CD4-positive, alpha-beta T cell (primary cell): ENCODE results near the gene NFE2L2. TPM values are rescaled to one million over a fixed set of nuclear protein-coding genes. Genes with fewer than 3 reads are reported as not detected.
A peak's percentile ranks its signal among the peaks of the same experiment; 100 is the strongest.

Experiments used
- ATAC-seq: fragments of 200-7000 bp; cut with Tn5 transposase; one replicate; pipeline ENCODE4 v1.10.0; 2022; ENCODE audit warnings: mild to moderate bottlenecking; ENCODE audit not compliant: poor library complexity
- CTCF ChIA-PET: fragments of 350-600 bp; sonication (Branson Sonifier 250); formaldehyde crosslinking; loops from one replicate; lab custom pipeline; 2021; ENCODE audit warnings: antibody characterized with exemption, inconsistent platforms; lab: Charles Lee
- POLR2A ChIA-PET: fragments of 350-600 bp; sonication (Branson Sonifier 250); formaldehyde crosslinking; loops from one replicate; lab custom pipeline; 2021; ENCODE audit warnings: antibody characterized with exemption, inconsistent platforms; lab: Charles Lee
- DNase-seq, 14 experiments: peaks; one replicate each; pipeline ENCODE4 v3.0.0-alpha.2; 2013 to 2020; ENCODE audit warnings: mixed read lengths in 2 of 14
- H3K27ac ChIP-seq, 2 donors: one replicate each; pipeline versions ENCODE4 v1.5.1 to v1.7.0; 2013; ENCODE audit warnings: low read length in 2 of 2, low read depth in 1 of 2, mild to moderate bottlenecking in 1 of 2
- H3K27me3 ChIP-seq, 2 experiments: 1 replicate in 1 of 2; 2 replicates in 1 of 2; pipeline versions ENCODE4 v1.6.1 to v1.7.0; 2013; ENCODE audit warnings: low read length in 2 of 2, control low read depth in 1 of 2, mild to moderate bottlenecking in 1 of 2, moderate library complexity in 1 of 2; ENCODE audit not compliant: insufficient read depth in 2 of 2, control insufficient read depth in 1 of 2
- H3K36me3 ChIP-seq: one replicate; pipeline ENCODE4 v1.6.1; 2013; ENCODE audit warnings: low read length, control low read depth; ENCODE audit not compliant: insufficient read depth
- H3K4me1 ChIP-seq: one replicate; pipeline ENCODE4 v1.6.1; 2013; ENCODE audit warnings: low read length, control low read depth; ENCODE audit not compliant: insufficient read depth
- H3K4me3 ChIP-seq: one replicate; pipeline ENCODE4 v1.5.1; 2013; ENCODE audit warnings: mild to moderate bottlenecking, low read length, moderate library complexity
- H3K9me3 ChIP-seq, 2 experiments: 1 replicate in 1 of 2; 2 replicates in 1 of 2; pipeline versions ENCODE4 v1.6.1 to v1.7.0; 2013; ENCODE audit warnings: low read length in 2 of 2, mild to moderate bottlenecking in 2 of 2, control low read depth in 1 of 2, moderate library complexity in 1 of 2; ENCODE audit not compliant: control insufficient read depth in 1 of 2, insufficient read depth in 1 of 2
- H3K27ac Mint-ChIP-seq: one replicate; pipeline ENCODE4 v1.8.0; 2020; ENCODE audit warnings: mixed read lengths
- H3K27me3 Mint-ChIP-seq: one replicate; pipeline ENCODE4 v1.8.0; 2021; ENCODE audit warnings: mixed read lengths
- H3K36me3 Mint-ChIP-seq: one replicate; pipeline ENCODE4 v1.8.0; 2021; ENCODE audit warnings: low read depth, mixed read lengths
- H3K4me1 Mint-ChIP-seq: one replicate; pipeline ENCODE4 v1.8.0; 2021; ENCODE audit warnings: low read depth, mixed read lengths
- H3K4me3 Mint-ChIP-seq: one replicate; pipeline ENCODE4 v1.8.0; 2020; ENCODE audit warnings: mild to moderate bottlenecking, mixed read lengths
- H3K9me3 Mint-ChIP-seq: one replicate; pipeline ENCODE4 v1.8.0; 2020; ENCODE audit warnings: mixed read lengths
- CTCF ChIP-seq: fragments of 200-600 bp; IDR thresholded peaks from one replicate; pipeline ENCODE4 v1.8.0; 2022; ENCODE audit warnings: antibody characterized with exemption, mild to moderate bottlenecking
- intact Hi-C, 2 experiments: fragments of 100-400 bp; cut with DNase I in 1 of 2; cut with micrococcal nuclease in 1 of 2; formaldehyde crosslinking; loops; one replicate each; pipeline versions ENCODE4 v1.15.1 to v1.9.0; 2023 to 2025; cut with DNase I, micrococcal nuclease
- total RNA-seq, 174 experiments: library from RNA in 2 of 174; stranded (reverse) in 2 of 174; gene quantifications; one replicate each; pipeline ENCODE4 v1.2.3 and lab custom pipeline; 2021 to 2026

The NFE2L2 gene
- total RNA-seq, 2 experiments from 2014 or later, result 53.3 to 57.8 TPM

- Histone ChIP-seq H3K9me3 (no peaks in the 10 kb centered on the region), H3K36me3 (peaks cover 37% of the 10 kb centered on the region), H3K4me3 (peak overlapping the region; percentile 86), H3K27me3 (no peaks in the 10 kb centered on the region), H3K27ac (peak overlapping the region; percentile 96 to 100), H3K4me1 (peaks cover 42% of the 10 kb centered on the region)
- Mint-ChIP-seq H3K9me3 (no peaks in the 10 kb centered on the region), H3K27me3 (no peaks in the 10 kb centered on the region), H3K4me3 (peak overlapping the region; percentile 88), H3K4me1 (peaks cover 67% of the 10 kb centered on the region), H3K36me3 (peaks cover 64% of the 10 kb centered on the region), H3K27ac (peak overlapping the region; percentile 99)
- ATAC-seq, result peak; percentile 47
- no peak for TF ChIP-seq CTCF
- ChIA-PET CTCF (interaction anchor here (1.0 to 2.9 kb wide), 6 partner anchors 11 to 64 kb away, joined by 3 to 14 read pairs (median 6); partner anchors contain the start of gene NFE2L2), POLR2A (interaction anchor here (0.7 to 4.7 kb wide), 27 partner anchors 9 to 1238 kb away, joined by 3 to 309 read pairs (median 7); partner anchors contain the start of genes NFE2L2, PJVK and PRKRA)
- DNase-seq, result peak; percentile 86 to 96 (median 87)
- intact Hi-C loops, result loop anchor here (1.0 to 5.0 kb wide), 5 partner anchors 8 to 119 kb away; partner anchors contain the start of gene NFE2L2 (in 1 of the 2)
These were observed 51.4 kb downstream of the NFE2L2 start for GRCh38 chr2:177212891-177213856.

GRCh38 chr2:177212106-177212890, 52.2 kb downstream of the NFE2L2 start, which contains the start of gene HNRNPA3:
Gene HNRNPA3 (plus strand): TSS chr2:177212794. CDS start chr2:177212800, 6 bp downstream.
- H3K4me1 ChIP-seq, result peaks cover 37% of the 10 kb centered on the region
- Mint-ChIP-seq H3K27ac (peak within 1 kb of the TSS; percentile 99), H3K36me3 (peaks cover 55% of the 10 kb centered on the region)

More at GRCh38 chr2:177212106-177212890, 52.2 kb downstream of the NFE2L2 start, which contains the start of gene HNRNPA3:
- intact Hi-C loops, result loop anchor here (1.0 to 5.0 kb wide), 4 partner anchors 47 to 120 kb away; partner anchors contain the start of gene NFE2L2 (in 1 of the 2)
- ChIA-PET CTCF (interaction anchor here (1.1 to 1.7 kb wide), 4 partner anchors 12 to 52 kb away, joined by 3 to 14 read pairs (median 6); partner anchors contain the start of gene NFE2L2), POLR2A (interaction anchor here (0.7 to 4.7 kb wide), 30 partner anchors 9 to 1239 kb away, joined by 3 to 309 read pairs (median 5); partner anchors contain the start of genes LNPK, NFE2L2, PJVK and PRKRA)
- no peaks in the 10 kb centered on the region for H3K27me3 Mint-ChIP-seq
- H3K4me1 Mint-ChIP-seq, result peaks cover 61% of the 10 kb centered on the region
- ATAC-seq, result peak; percentile 81
- Histone ChIP-seq H3K27me3 (no peaks in the 10 kb centered on the region), H3K9me3 (no peaks in the 10 kb centered on the region), H3K36me3 (peaks cover 28% of the 10 kb centered on the region), H3K27ac (peak within 1 kb of the TSS; percentile 98 to 100), H3K4me3 (peak within 1 kb of the TSS; percentile 86)
- peak within 1 kb of the TSS; percentile 88 for H3K4me3 Mint-ChIP-seq
- TF ChIP-seq CTCF, result peak; percentile 33
- no peaks in the 10 kb centered on the region for H3K9me3 Mint-ChIP-seq
- peak; percentile 99 to 100 (median 100) for DNase-seq
